ENCODE measurements around the gene RETSAT. TPM values are rescaled to one million over a fixed set of nuclear protein-coding genes. Genes with fewer than 3 reads are reported as not detected.

RETSAT gene
- total and polyA plus RNA-seq, 2 of the 13 experiments (the other 11 are each of a cell fraction or from before 2014, with no cell fraction given): 46.7 to 61.0 TPM

GRCh38 chr2:85327822-85328617 is 26.3 kb downstream of the RETSAT start, which contains the start of gene TGOLN2 (continued):
- TF ChIP-seq U2AF1 (optimal IDR thresholded peaks at IDR 0.05; ENCODE audit: low read depth, low read length) (peak; percentile 95), ZNF609 (CRISPR knock-in tag; IDR thresholded peaks at IDR 0.05; ENCODE audit: borderline replicate concordance) (peak; percentile 80), ZGPAT (CRISPR knock-in tag; IDR thresholded peaks at IDR 0.05) (peak; percentile 89), ZUFSP (CRISPR knock-in tag; IDR thresholded peaks at IDR 0.05; ENCODE audit: borderline replicate concordance) (no peak), SUZ12 (IDR thresholded peaks at IDR 0.05; ENCODE audit: low read depth, low read length) (no peak), MYC (CRISPR knock-in tag; IDR thresholded peaks at IDR 0.05; ENCODE audit: borderline replicate concordance) (peak; percentile 91), ZNF83 (CRISPR knock-in tag; IDR thresholded peaks at IDR 0.05; ENCODE audit: borderline replicate concordance) (peak; percentile 93; the same call in 1 of the 2 replicates), GTF3A (CRISPR knock-in tag; conservative IDR thresholded peaks at IDR 0.05) (peak; percentile 94), NR2C2 (CRISPR knock-in tag; IDR thresholded peaks at IDR 0.05; ENCODE audit: borderline replicate concordance) (peak; percentile 80), ZNF577 (CRISPR knock-in tag; IDR thresholded peaks at IDR 0.05; ENCODE audit: borderline replicate concordance, low read depth) (0 out of 2 replicates have a peak, but pooled peaks have one; percentile 19), ZNF224 (CRISPR knock-in tag; IDR thresholded peaks at IDR 0.05) (peak; percentile 90; the same call in 1 of the 2 replicates), PATZ1 (CRISPR knock-in tag; IDR thresholded peaks at IDR 0.05) (peak; percentile 77), ZFP91 (CRISPR knock-in tag; IDR thresholded peaks at IDR 0.05; ENCODE audit: borderline replicate concordance) (peak; percentile 96), ZNF598 (CRISPR knock-in tag; IDR thresholded peaks at IDR 0.05; ENCODE audit: borderline replicate concordance) (peak; percentile 91)

Data from HepG2 (cell line).